ENCODE data around the gene MESD. TPM values are rescaled to one million over a fixed set of nuclear protein-coding genes. Genes with fewer than 3 reads are reported as not detected.

MESD gene
- total and polyA plus RNA-seq, 9 of the 15 experiments (the other 6 are each of a cell fraction or from before 2014, with no cell fraction given) = 11.3 to 39.7 (median 22.8) TPM

DNA sequence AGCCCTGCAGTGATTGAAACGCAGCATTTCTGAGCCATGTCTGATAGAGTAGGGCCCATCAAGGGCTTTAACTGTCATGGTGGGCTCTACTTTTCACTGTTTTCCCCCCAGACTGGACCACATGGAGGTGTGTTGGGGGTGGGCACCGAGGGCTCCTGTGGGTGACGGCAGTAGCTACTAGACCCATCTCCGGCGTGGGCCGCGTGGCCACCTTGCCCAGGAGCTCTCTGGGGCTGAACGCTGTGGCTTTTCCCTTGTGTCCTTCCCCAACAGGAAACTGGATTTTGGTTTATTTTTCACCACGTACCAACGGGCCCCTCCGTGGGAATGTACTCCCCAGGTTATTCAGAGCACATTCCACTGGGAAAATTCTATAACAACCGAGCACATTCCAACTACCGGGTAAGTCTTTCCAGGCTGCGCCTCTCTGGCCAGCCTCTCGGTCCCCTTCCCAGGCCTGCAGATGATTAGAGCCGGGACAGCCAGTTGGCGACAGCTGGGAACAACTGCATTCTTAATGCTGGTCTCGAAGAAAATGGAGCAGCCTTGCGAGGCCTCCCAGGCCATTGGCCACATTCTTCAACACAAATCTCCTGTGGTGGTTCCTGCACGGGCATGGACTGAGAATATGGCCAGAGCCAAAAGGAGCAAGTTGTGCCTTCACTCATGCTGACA, 67.7 kb downstream of the MESD start:
- Histone ChIP-seq H3K9me3 (replicated peaks; ENCODE audit: control insufficient read depth, insufficient read depth, low read depth, low read length) (no peaks in the 10 kb centered on the region; the same call in 1 of the 2 replicates), H2AFZ (ENCODE audit: low read depth, low read length) (no peak overlapping the region), H3K27me3 (ENCODE audit: control insufficient read depth in 2 of 2, insufficient read depth in 2 of 2, low read length in 2 of 2) (peaks cover 22 to 75% of the 10 kb centered on the region in 2 experiments; a peak in 4 of 5 replicates), H3K4me2 (ENCODE audit: insufficient read depth, low read length) (no peak overlapping the region), H3K79me2 (ENCODE audit: control insufficient read depth, insufficient read depth, low read length) (no peaks in the 10 kb centered on the region), H4K20me1 (replicated peaks; ENCODE audit: control insufficient read depth, insufficient read depth, low read length) (peaks cover 7% of the 10 kb centered on the region; the same call in 1 of the 2 replicates), H3K36me3 (ENCODE audit: control insufficient read depth, insufficient read depth, low read length) (no peaks in the 10 kb centered on the region), H3K4me3 (no peak overlapping the region), H3K9me1 (ENCODE audit: control insufficient read depth, insufficient read depth, low read length) (no peaks in the 10 kb centered on the region), H3K9ac (ENCODE audit: insufficient read depth in 1 of 2, low read depth in 2 of 2, low read length in 2 of 2) (no peak overlapping the region), H3K27ac (ENCODE audit: extremely low read depth, low read depth, low read length) (no peak overlapping the region), H3K4me1 (replicated peaks in 1 of 2; ENCODE audit: control insufficient read depth in 2 of 2, insufficient read depth in 2 of 2, low read length in 2 of 2) (no peaks in the 10 kb centered on the region)
- in situ Hi-C loops (cut with MboI) (no loop called here), intact Hi-C loops (cut with micrococcal nuclease) (no loop called here)
- CTCF ChIA-PET (ENCODE audit: low intra/inter-chr PET ratio) = no interaction called here
- TF ChIP-seq THRB (CRISPR knock-in tag; conservative IDR thresholded peaks at IDR 0.05) (no peak), ZNF785 (CRISPR knock-in tag; IDR thresholded peaks at IDR 0.05) (no peak)
- 6% methylated on average over 17 of the region's 20 CpGs for WGBS (ENCODE audit: insufficient coverage, low coverage, missing lambda C conversion rate)
- no peak for DNase-seq (ENCODE audit: extremely low read depth in 1 of 4, low spot score in 3 of 4)
- POLR2A ChIA-PET = interaction anchor here (0.6 to 1.1 kb wide), 2 partner anchors 8 to 19 kb away, joined by 3 to 5 read pairs; no protein-coding TSS in a partner anchor
- no peak for FAIRE-seq
- no peak for ATAC-seq
- no TSS peak for BruUV-seq (replicated peaks)

- TF ChIP-seq PTTG1 (tag; IDR thresholded peaks at IDR 0.05; ENCODE audit: low read depth) (no peak), BMI1 (IDR thresholded peaks at IDR 0.05; ENCODE audit: low read length) (no peak), CTBP1 (IDR thresholded peaks at IDR 0.05; ENCODE audit: borderline replicate concordance) (no peak), HNRNPH1 (optimal IDR thresholded peaks at IDR 0.05; ENCODE audit: low read depth, low read length) (no peak), ILF3 (IDR thresholded peaks at IDR 0.05; ENCODE audit: borderline replicate concordance) (no peak), ESRRA (IDR thresholded peaks at IDR 0.05; ENCODE audit: borderline replicate concordance, low read depth) (no peak), SRSF7 (optimal IDR thresholded peaks at IDR 0.05; ENCODE audit: low read depth, low read length) (no peak)
- FAIRE-seq (no peak), ATAC-seq (no peak), DNase-seq (ENCODE audit: extremely low read depth in 1 of 4, low spot score in 3 of 4) (no peak)
- no peaks in the 10 kb centered on the region for H3K36me3 ChIP-seq (ENCODE audit: control insufficient read depth, insufficient read depth, low read length)
- in situ Hi-C loops (cut with MboI) = no loop called here
- POLR2A ChIA-PET = no interaction called here
- CTCF ChIA-PET (ENCODE audit: low intra/inter-chr PET ratio) = no interaction called here
- intact Hi-C loops (cut with micrococcal nuclease) = no loop called here
- no peak overlapping the region for H2AFZ ChIP-seq (ENCODE audit: low read depth, low read length)
- H3K27me3 ChIP-seq (ENCODE audit: control insufficient read depth in 2 of 2, insufficient read depth in 2 of 2, low read length in 2 of 2) = peaks cover 14 to 62% of the 10 kb centered on the region in 2 experiments; a peak in 3 of 5 replicates
- H3K9me3 ChIP-seq (replicated peaks; ENCODE audit: control insufficient read depth, insufficient read depth, low read depth, low read length) = no peaks in the 10 kb centered on the region
- peaks cover 6% of the 10 kb centered on the region for H4K20me1 ChIP-seq (replicated peaks; ENCODE audit: control insufficient read depth, insufficient read depth, low read length)
- 4% methylated on average over 5 of the region's 5 CpGs for WGBS (ENCODE audit: insufficient coverage, low coverage, missing lambda C conversion rate)
- H3K4me3 ChIP-seq = no peak overlapping the region
- BruUV-seq (replicated peaks) = no TSS peak
- no peak overlapping the region for H3K4me2 ChIP-seq (ENCODE audit: insufficient read depth, low read length)
- no peaks in the 10 kb centered on the region for H3K4me1 ChIP-seq (replicated peaks in 1 of 2; ENCODE audit: control insufficient read depth in 2 of 2, insufficient read depth in 2 of 2, low read length in 2 of 2)
- H3K79me2 ChIP-seq (ENCODE audit: control insufficient read depth, insufficient read depth, low read length) = no peaks in the 10 kb centered on the region
- no peak overlapping the region for H3K27ac ChIP-seq (ENCODE audit: extremely low read depth, low read depth, low read length)
- no peak overlapping the region for H3K9ac ChIP-seq (ENCODE audit: insufficient read depth in 1 of 2, low read depth in 2 of 2, low read length in 2 of 2)
- H3K9me1 ChIP-seq (ENCODE audit: control insufficient read depth, insufficient read depth, low read length) = no peaks in the 10 kb centered on the region
These were observed 69.3 kb downstream of the MESD start for GRCh38 chr15:80920271-80920699.
